Islet of Langerhans (tissue), 1 donor: Measurements from ENCODE around the gene STXBP5.
"Not testable (repeated sequence)": the region's sequence is repeated elsewhere in the genome, so short reads cannot be mapped to it uniquely, and the experiment has no call there.

Experiments used
- FAIRE-seq: peaks from one replicate; lab custom pipeline; 2011; peaks lifted over from hg19 to GRCh38; lab: Jason Lieb, UNC

STXBP5 gene

DNA sequence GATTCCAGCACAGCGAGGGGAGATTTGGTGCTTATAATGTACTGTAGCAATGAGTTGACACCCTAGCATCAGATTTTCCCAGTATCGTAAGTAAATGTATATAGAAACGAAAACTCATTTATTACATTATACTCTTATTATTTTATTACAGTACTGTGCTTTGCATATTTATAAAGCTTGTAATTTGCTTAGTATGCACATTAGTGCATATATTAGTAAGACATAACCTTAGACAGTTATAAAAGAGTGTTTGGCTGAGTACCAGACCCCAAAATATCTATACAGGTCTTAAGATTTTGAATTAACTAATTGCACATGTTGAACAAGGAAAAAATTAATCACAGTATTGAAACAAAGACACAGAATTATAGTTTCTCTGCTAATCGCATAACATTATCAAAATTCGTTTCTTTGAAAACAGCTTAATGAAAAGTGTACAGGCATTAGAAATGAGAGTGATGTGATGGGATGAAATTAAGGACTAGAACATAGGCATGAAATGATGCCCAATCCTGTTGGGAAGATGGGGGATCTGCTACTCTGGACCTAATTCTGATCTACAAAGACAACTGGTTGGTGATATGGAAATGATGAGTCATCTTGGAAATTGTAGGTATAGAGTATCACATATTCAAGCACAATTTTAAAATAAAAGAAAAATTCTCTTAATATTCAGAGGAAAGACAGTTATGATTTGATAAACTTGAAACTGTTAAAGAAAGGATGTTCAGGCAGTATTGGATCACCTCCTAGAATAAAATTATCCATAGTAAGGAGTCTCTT is 42.8 kb downstream of the STXBP5 start:
- FAIRE-seq, result no peak

DNA sequence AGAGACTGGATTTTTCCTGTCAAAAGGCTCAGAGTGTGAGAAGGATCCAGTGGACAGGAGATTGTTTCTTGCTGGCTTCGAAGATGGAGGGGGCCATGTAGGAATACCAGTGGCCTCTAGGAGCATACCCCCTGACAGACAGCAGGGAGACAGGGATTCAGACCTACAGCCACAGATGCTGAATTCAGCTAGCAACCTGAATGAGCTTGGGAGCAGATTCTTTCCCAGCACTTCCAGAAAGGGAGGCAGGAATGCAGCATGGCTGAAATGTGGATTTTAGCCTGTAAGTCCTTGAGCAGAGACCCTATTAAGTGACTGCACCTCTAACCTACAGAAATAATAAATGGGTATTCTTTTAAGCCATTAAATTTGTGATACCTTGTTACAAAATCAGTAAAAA is 44.6 kb downstream of the STXBP5 start:
- FAIRE-seq, result no peak

DNA sequence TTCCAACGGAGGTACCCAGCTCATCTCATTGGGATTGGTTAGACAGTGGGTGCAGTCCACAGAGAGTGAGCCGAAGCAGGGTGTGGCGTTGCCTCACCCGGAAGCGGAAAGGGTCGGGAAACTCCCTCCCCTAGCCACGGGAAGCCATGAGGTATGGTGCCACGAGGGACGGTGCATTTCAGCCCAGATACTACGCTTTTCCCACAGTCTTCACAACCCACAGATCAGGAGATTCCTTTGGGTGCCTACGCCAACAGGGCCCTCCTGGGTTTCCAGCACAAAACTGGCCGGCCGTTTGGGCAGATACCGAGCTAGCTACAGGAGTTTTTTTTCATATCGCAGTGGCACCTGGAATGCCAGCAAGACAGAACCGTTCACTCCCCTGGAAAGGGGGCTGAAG is 46.9 kb downstream of the STXBP5 start:
- FAIRE-seq, result no peak

DNA sequence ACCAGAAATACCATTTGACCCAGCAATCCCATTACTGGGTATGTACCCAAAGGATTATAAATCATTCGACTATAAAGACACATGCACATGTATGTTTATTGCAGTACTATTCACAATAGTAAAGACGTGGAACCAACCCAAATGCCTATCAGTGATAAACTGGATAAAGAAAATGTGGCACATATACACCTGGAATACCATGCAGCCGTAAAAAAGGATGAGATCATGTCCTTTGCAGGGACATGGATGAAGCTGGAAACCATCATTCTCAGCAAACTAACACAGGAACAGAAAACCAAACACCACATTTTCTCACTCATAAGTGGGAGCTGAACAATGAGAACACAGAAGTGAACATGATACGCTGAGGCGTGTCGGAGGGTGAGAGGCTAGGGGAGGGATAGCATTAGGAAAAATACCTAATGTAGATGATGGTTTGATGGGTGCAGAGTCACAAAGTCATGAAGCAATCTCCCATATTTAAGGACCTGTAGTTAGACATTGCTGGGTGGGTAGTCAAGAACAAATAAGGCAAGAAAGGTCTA is 50.8 kb downstream of the STXBP5 start:
- not testable (repeated sequence) for FAIRE-seq

DNA sequence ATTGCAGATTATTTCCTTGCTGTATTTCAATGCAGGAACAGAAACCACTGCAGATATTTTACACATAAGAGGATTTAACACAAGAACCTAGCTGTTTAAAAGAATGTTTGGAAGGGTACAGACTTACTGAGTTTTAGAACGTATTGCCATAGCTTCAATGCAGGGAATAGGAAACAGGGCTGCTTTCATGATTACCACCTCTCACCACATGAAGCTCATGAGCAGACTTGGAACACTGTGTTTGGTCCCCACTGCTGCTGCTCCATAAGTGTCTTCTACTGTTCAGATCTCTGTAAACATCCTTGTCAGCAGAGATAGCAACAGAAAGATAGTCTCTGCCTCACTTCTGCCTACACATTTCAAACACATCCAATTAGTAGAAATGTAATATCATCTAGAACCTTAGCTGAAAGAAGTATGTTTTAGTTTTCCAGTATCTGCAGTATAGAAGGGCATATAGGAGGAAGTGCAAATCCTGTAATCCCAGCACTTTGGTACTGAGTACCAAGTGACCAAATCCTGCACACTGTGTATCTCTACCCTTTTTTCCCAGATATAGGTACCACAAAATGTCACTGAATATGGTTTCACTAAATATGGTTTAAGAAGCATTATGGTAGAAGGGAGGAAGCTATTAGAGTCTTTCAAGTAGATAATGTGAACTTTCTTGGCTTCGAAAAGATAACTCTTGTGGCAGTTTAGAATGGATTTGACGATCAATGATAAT is 51.9 kb downstream of the STXBP5 start:
- no peak for FAIRE-seq

DNA sequence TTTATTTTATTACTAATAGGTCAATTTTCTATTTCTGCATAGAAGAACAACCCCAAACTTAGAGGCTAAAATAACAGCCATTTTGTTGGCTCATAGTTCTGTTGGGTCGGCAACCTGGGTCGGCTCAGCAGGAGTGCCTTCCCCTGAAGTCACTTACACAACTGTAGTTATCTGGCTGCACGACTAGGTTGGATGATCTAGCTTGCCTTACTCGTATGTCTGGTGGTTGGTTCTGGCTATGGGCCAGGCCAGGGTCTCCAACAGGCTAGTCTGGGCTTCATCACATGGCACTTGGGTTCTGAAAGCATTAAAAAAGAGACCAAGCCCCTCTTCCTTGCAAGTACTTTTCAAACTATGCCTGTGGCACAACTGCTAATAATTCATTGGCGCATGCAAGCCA is 53.5 kb downstream of the STXBP5 start:
- no peak for FAIRE-seq

DNA sequence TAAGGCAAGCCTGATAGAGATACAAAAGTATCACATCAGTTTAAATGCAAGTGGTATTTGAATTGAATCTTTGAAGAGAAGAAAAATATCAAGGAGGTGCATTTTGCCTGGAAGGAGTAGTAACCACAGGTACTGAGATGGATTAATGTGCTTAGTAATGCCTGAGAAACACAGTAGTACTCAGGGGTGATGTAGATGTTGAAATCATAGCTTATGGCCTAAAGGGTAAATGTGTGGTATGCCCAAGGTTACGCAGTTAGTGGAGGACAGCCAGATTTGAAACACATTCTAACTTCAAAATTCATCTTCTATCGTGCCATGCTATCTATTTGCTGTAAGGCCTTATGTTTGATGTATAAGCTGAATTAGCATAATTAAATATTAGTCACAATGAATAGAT is 55.9 kb downstream of the STXBP5 start:
- FAIRE-seq, result no peak

DNA sequence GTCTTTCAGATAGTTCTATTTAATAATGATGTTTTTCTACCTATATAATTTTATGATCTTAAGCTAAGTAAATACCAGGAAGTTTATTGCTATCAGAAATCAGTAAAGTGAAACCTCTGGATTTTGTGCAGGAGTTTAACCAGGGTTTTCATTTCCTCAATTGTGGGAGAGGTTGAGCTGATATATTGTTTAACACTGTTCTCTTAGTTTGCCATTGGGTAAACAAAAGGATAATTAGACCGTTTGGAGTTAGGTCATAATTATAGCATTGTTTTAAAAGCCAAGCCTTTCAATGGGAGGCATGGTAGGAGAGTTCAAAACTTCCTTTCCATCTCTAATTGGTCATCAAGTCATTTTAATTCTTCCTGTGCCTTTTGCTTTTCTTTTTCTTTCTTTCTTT is 58.7 kb downstream of the STXBP5 start:
- FAIRE-seq, result no peak

DNA sequence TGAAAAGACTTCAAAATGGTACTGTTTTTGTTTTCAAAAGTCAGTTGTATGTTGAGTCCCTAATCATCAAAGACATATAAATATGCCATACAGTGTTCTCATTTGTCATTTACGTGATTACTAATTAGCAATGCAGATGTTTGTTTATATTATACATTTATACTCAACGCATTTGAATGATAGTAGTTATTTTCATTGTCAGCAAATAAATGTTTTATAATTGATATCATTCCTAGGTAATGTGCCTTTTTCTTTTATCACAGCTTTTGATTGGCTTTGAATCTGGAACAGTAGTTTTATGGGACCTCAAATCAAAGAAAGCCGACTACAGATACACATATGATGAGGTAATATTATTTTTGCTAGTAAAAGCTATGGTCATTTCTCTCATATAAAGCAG is 62.6 kb downstream of the STXBP5 start:
- no peak for FAIRE-seq

DNA sequence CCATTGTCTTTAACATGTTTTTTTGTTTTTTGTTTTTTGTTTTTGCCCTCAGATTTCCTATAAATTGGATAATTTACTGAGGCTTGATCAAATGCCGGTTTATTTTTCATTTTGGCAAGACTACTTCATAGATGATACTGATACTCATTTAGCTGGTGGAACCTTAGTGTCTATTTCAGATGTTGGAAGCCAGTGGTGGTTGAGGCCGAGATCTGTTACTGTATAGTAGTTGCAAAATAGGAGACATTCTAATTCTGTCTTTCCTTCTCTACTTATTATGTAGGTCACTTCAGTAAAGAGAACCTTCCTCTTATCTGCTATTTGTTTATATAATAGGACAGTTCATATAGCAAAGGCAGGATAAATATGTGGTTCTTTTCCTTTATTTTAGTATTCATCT is 63.4 kb downstream of the STXBP5 start:
- no peak for FAIRE-seq

DNA sequence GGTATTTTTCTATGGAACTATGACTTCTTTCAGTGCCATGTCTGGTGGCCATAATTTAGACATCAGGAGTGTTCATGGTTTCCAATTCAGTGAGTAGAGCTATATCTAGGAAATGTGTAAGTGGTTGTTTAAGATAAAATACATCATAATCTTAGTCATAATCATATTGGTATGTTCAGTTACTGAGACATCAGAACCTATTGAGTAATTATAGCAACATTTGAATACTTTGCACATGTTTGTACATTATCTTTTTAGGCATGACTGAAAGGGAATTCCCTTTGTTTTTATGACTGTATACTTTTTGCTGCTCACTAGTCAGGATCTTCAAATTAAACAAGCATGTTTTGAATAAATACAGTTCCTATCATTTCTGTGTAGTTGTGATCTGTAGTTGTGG is 64.0 kb downstream of the STXBP5 start:
- no peak for FAIRE-seq

DNA sequence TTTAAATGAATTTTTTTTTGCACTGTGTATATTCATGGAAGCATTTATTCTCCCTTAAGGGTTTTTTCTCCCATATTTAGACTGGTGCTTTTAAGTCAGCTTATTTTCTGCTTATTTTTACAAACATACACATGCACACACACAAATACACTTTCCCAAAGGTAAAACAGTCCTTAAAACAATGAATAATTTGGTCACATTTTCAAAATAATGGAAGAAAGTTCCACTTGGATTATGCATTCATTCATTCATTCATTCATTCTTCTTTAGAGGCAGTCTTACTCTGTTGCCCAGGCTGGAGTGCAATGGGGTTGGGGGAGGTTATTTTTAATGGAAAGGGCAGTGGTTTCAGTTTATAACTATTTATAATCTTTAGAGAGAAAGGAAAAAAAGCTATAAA is 69.8 kb downstream of the STXBP5 start:
- no peak for FAIRE-seq

DNA sequence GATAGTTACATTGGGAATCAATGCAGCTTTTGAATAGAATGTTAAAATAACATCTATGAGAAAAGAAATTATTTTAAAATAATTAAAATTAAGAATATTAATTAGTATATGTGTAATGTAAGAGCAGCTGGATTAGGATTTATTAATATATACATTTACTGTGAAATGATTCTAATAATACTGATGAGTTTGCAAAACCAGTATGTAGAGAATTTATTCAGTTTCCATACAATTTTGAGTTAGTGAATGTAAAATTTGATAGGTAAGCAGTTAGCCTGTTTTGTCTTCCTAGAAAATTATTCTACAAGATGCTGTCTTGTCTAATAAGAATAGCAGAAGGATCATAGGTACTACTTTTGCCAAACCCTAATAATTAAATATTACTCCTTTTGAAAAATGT is 70.6 kb downstream of the STXBP5 start:
- peak; percentile 47 for FAIRE-seq

DNA sequence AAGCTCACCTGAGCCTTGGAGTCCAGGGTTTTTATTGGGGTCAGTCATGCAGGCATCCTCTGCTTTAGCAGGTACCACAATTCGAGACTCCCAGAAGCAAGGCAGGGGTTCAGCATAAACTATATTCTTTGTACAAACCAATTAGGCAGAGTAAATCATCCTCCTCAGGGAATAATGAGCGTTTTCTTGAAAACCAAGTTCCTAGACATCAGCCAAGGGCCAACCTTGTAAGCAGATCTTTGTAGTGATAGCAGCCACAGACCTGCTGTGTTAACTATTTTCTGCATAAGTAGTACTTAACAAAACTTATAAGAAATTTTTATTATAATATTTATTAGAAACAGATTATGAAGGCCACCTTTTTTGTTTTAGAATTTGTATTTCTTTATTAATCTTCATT is 74.7 kb downstream of the STXBP5 start:
- FAIRE-seq, result no peak

DNA sequence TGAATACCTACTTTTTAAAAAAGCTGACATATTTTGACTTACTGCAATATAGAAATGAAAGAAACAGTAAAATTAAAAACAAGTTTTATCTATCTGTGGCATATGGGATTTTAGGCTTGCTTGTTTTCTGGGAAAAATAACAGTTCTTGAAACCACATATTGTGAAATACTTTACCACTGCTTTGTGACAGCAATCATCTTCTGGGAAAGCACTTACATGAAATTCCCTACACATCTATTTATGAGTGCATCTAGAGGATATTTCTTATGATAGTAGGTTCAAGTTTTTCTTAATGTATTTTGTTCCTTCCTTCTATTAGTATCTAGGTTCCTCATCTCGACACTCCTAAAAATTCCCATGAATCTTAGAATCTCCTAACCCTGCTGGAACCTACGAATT is 75.2 kb downstream of the STXBP5 start:
- peak; percentile 9 for FAIRE-seq

DNA sequence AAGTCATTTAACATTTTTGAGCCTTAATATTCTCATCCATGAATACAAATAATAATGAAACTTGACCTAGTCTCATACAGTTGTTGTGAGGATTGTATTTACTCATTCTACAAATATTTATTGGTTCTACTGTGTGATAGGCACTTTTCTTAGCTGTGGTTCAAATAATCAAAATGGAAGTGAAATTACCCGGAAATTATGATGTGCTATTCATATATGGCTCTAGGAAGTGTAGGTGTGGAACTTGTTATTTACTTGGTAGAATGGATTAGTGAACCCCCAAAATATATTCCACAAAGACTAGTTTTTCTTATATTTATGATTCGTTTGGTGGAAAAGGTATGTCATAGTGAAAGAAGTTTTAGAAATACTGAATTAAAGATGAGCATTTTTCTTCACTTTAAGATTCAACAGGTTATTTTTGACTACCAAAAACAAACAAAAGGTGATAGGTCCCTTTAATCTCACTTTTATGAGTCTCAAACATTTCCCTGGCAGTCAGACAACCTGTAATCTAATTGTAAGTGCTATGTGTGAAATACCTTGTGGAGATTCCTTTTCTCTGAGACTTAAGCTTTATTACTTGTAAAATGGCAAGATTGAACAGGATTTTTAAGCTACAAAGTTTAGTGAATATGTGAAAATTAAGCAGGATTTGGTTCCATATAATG is 77.8 kb downstream of the STXBP5 start:
- FAIRE-seq, result no peak

DNA sequence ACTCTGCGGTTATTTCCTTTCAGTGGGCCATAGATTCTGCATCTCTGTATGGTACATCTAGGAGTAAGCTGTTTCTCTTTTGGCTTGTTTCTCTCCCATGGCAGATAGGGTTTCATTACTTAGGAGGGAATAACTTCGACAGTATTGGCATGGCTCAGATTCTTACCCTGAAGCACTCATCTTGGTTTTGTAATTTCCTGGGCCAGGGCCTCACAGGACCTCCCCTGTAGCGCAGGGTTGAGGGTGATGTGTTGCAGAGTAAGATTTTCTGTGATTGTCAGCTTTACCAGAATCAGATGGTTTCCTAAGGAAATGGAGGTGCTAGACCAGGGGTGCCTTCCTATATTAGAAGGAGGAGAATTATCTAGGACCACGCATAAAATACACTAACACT is 78.3 kb downstream of the STXBP5 start:
- no peak for FAIRE-seq

DNA sequence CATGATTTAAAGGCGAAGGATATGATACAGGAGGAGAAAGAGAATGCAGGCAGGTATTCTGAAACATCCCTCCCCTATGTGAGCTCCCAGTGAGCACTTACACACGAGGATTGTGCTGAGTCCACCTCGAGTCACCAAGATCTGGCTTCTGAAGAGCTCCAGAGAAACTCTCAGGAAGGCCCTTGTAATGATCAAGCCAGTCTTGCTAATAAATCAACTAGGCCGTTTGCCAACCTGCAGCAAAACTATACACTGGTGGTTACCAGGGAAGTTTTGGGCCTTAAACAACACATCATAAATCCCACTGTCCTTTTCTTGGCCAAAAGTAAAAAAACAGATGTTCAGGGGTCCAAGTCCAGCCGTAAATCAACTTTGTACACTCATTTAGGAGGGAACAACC is 79.2 kb downstream of the STXBP5 start:
- FAIRE-seq, result no peak

DNA sequence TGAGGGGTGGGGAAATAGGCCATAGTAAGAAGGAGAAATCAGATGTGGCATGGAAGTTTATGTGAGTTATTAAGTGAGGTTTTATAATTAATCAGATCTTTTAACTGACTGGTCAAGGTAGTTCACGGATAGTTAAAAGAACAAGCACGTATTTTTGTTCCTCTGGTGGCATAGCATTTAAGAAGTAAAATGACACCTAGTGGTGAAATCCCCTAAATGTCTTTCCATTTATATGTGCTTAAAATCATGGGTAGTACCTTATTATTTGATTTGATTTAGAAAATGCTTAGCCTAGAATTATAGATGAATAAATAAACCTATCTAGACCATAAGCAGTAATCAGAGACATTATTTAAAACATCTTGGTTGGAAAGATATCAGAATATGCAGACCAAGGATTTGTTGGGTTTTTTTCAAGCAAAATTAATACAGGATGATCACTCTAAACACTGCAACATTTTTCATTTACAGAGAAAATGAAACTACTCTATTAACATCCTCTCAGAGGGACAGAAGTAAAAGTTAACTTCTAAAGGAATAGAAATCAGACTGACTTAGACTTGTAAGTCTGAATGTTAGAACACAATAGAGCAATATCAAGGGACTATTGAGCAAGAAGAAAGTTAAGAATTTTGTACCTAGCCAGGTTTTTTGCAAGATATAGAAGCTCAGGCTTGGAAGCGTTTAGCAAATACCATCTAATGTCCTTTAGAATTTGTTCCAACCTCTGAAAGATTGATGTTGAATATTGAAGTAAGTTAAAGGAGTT is 81.1 kb downstream of the STXBP5 start:
- FAIRE-seq, result peak; percentile 98

DNA sequence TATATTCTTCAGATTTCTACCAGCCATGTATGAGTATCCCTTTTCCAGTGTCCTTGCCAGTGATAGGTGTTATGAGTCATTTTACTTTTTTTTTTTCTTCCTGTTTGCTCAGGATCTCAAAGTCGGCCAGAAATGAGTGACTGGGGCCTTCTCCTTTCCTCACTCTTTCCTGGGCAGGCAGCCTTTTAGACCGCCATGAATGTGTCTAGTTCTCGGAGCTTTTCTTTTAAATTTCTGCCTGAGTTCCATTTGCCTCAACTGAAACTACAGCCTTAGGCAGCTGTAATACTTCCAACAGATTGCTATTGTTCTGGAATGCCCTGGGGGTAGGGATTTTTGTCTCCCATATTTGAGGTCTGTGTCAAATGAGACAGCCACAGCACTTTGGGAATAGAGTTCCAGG is 83.7 kb downstream of the STXBP5 start:
- FAIRE-seq, result peak; percentile 79

DNA sequence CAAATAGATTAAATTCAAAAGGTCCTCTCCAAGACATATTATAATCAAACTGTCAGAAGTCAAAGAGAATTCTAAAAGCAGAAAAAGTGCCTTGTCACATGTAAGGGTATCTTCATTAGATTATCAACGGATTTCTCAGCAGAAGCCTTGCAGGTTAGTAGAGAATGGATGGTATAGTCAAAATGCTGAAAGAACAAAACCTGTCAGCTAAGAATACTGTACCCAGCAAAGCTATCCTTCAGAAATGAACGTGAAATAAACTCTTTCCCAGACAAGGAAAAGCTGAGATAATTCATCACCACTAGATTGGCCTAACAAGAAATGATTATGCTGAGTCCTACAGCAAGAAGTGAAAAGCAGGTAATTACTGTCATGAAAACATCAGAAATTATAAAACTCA is 92.9 kb downstream of the STXBP5 start:
- FAIRE-seq, result no peak

DNA sequence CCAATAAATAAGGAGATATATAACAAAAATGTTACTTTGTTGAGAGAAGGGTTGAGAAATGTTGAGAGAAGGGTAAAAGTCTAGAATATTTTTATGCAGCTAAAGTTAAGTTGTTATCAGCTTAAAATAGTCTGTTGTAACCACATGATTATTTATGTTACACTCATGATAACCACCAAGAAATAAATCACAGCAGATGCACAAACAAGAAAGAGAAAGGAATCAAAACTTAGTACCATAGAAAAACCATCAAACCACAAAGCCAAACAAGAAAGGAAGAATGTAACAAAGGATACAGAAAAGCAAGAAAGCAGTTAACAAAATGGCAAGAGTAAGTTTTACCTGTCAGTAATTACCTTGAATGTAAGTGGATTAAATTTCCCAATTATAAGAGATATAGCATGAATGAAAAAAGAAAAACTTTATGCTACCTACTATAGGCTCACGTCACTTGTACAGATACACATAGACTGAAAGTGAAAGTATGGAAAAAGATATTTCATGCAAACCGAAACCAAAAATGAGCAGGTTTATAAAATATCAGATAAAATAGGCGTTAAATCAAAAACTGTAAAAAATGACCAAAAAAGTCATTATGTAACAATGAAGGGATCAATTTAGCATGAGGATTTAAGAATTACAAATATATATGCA is 93.6 kb downstream of the STXBP5 start:
- no peak for FAIRE-seq
